HL-60 (cell line): ENCODE results near the gene DEFB124.

Experiments used
- CTCF ChIP-seq: IDR thresholded peaks from one replicate; pipeline ENCODE4 v1.5.1; 2011; ENCODE audit warnings: low read length, control low read depth, inconsistent platforms; ENCODE audit not compliant: insufficient read depth
- POLR2AphosphoS5 ChIP-seq: IDR thresholded peaks from 2 replicates; pipeline ENCODE4 v1.6.1; 2012; ENCODE audit warnings: low read depth
- REST ChIP-seq: IDR thresholded peaks from 2 replicates; pipeline ENCODE4 v1.6.1; 2012; ENCODE audit warnings: low read depth; ENCODE audit not compliant: insufficient replicate concordance

- TF ChIP-seq CTCF (no peak), POLR2AphosphoS5 (no peak), REST (no peak)
Measured at GRCh38 chr20:31497838-31498540, 23.1 kb upstream of the DEFB124 start.
